ENCODE data around the gene NFIB.

NFIB gene

DNA sequence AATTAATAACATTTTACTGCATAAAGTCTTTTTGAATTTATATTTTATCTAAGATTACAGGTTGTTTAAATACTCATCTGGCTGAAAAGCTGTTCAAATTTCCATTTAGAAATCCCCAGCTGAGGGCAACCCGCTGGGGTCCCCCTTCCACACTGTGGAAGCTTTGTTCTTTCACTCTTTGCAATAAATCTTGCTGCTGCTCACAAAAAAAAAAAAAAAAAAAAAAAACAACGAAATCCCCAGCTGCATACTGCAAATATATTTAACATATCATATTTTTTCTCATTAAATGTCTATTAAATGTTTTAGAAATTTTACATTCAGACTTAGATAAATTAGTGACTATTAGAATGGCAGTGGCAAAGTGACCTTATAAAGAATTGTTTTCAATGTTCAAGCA is 172.2 kb downstream of the NFIB start:
- no peak for DNase-seq

DNA sequence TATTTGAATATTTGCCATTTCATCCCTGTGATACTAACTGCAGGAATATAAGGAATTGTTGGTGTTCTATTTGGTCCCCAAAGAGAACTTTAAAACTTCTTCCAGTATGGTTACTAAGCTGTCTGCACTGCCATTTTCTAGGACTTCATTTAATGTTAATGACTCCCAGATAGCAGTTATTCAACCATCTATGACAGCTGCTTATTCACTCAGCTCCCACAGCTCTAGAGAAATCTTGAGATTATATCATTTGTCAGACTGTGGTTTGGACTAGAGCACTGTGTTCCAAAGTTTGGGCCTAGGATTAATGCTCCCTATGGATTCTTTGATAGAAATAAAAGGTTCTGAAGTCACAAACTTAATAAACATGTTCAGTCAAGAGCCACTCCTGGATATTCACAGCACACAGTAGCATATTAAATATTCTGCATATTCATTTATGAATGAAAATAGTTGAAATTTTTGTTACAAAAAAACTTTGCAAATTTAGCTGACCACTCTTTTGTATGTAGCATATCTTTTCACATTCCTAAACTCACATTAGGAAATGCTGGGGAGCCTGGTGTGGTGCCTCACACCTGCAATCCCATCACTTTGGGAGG is 173.7 kb downstream of the NFIB start:
- DNase-seq, result no peak

DNA sequence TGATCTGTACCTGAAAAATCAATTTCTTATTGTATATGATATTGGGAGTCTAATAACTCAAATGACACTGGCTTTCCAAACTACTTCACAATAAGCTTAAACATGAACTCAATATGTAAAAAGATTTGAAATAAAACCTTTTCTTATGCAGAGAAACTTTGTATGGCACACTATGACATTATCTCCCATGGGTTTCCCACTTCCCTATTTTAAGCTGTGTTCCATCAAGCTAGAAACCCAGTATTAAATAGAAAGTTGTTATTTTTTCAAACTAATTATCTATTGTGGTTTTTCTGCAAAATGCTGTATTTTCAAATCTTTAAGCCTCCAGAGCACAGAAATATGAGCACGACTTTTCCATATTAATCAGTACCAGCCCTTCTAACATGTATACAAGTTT is 174.7 kb downstream of the NFIB start:
- no peak for DNase-seq

DNA sequence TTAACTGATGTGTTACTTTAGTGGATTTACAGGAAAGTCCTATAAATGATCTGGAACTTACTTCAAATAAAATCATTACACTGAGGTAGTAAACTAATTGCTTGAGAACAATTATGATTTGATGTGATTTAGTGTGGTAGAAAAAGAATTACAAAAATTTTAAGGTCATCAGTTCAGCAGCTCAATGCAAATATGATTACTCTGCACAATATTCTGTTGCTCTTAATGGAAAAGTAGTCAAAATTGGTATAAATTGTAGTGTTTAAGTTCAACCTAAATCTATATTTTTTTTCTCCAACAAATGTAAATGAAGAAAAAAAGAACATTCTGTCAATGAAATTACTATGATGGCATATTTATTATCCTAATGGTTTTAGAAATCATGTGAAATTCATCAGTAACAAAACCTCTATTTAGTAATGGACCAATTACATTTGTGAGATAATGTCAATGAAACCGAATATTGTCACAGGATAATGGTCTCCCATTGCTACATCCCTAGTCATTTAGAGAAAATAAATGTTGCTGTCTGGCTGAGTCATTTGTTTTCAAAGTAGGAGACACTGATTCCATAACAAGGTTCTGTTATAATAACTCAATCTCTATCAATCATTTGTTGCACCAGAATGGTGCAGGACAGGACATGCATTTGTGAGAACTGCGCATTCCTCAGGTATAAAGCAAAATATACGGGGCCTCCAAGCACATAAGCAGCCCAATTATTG is 177.1 kb downstream of the NFIB start:
- DNase-seq, result no peak

DNA sequence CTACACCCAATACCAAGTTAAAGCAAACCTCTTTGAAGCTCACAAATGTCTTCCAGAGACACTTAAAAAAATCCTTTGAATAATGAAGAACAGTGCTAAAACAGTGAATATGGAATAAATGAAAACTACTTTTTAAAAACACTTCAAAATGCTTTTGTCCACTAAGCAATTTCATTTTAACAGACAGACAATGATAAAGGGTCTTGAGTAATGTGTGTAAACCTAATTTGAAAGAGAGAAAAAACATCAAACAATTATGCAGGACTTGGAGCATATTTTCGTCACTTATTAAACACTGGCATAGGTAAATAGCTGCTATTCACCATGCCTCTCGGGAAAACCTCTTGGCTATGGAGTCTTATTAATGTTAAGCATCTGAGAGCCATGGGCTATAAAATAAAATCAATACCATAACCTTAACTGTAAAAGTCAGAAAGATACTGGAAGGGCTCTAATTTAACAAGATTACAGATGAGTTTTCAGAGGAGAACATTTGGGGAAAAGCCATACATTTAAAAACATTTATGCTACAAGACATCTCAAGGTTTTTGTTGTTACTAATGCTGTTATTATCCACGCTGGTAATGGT is 177.8 kb downstream of the NFIB start:
- no peak for DNase-seq

DNA sequence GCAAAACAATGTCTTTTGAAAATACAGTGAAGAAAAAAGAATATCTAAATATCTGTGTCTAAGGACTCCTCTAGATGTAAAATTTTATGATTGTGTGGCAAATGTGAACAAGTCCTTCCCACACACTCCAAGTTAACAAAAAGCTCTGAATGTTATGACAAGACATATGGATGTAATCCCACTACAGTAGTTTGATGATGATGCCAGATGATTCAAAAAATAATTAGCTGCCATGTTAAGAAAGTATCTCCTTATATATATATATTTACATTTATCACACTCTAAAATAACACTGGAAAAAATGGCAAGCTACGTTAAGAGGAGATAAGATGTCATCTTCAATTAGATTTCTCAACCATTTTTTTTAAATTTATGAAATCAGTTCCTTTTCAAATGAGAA is 178.5 kb downstream of the NFIB start:
- DNase-seq, result no peak

DNA sequence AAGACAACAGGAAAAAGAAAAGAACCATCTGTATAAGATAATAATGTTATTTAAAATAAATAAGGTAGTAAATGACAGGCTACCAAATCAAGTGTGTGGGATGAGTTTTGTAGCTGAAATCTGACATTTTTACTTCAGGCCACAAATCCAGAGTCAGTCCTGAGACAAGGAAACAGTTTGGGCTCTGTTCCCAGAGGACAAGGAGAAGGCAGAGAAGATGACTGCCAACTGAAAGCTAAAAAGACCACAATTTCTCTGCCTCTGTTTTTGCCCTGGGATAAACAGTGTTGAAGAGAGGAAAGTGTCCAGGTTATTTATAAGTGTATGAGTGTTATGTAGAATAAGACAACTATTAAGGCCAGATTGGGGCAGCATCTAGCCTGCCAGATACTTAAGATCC is 180.5 kb downstream of the NFIB start:
- no peak for DNase-seq

DNA sequence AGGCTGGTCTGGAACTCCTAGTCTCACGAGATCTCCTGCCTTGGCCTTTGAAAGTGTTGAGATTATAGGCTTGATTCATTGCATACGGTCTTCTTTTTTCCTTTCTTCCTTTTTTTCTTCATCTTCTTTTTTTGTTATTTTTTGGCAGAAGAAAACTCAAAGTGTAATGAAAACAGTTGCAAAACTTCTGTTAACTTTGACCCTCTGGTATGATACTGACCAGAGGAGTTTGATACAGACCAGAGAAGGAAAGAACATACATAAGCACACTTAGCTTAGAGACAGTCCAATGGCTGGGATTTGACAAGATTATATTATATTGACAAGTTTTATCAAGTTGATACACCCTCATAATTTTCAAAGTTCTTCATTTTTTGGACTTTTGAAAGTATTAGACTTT is 181.2 kb downstream of the NFIB start:
- DNase-seq, result no peak

DNA sequence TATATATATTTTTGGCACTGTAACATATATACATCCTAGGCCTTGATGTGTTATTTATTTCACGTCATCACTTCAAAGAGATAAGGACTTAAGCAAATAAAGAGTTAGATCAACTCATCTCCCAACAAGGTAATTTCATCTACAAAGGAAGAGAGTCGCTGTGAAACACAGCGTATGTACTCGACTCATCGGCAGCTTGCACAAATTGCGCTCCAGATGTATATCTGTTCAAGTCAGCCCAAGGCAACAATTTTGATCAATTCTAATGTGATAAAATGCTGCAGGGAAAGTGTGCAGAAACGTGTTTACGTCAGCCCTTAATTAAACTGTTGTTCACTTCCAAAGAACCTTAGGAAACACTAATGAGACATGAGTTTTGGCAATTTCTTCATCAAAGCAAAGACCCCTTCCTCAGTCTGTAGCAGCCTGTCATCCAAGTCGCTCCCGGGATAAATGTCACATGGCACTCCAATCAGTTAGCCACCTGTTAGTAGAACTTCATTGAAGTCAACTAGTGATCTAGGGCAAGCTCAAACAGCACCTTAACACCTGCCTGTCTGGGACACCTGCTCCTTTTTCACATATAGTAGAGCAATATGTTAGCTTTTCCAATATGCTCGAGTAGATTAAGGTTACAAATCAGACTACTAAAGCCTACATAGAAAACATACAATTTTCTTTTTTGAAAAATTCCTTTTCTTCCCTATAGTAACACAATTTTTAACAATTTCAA is 182.4 kb downstream of the NFIB start:
- DNase-seq, result no peak

DNA sequence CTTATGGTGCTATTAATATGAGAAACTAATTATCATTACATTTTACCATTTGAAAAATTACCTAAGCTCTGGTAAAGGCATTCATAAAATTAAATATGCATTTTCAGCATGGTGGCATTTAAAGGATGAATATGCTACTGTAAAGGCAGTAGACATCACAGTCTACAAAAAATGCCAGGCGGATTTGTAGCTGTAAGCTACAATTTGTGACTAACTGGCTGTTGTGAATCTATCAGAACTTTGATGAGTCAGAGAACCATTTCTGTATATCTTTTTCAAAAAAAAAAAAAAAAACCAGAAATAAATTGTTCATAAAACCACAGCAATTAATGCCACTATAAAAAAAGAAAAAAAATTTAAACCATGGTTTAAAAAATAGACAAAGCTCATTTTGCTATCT is 186.3 kb downstream of the NFIB start:
- no peak for DNase-seq

DNA sequence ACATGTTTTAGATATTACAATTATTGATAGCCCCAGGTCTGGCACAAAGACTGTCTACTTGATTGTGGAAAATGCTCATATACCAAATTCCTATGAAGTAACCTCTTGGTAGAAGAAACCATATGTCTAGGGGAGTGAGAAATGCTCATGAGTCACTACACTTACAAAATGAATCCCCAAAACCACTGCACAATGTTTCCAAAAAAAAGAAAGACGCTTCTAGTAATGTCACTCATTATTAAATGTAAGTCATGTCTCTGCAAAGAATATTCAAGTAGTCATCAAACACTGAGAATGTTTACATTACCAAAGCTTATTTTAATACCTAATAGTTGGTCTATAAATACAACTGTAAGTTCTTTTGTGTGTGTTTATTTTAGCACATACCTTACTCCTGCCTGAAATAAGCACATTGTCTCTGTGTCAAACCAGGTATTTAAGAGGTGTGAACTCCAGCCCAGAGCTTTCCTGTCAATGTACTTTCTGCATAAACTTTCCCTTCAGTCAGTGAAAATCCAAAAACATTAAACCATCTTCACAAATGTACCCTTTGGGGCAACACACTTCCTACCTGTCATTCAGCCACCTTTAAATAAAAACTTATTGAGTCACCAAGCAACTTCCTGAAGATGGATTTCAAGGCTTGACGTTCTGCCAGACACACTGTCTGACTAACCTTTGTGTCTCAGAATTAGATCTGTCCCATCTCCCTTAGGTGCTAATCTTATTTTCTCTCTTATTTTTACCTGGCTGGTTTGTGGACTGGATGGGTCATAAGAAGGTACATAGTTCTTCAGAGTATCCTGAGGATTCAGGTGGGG is 194.0 kb downstream of the NFIB start:
- DNase-seq, result no peak

DNA sequence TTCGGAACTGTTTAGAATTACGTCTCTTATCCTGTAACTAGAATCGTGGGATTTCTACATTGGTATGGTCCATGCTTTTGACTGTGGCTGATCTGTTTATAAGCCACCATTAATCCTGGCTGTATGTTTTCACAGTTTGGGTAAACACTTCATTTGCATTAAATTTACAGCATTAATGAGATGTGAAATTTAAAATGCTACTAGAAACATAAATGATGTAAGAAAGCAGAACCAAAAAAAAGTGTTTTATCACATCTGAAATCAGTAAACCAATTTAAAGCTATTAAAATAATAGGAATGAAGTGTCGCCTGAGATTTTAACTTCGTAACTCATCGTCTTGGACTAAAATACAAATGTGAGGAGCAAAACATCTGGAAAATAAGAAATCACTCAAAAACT is 201.7 kb downstream of the NFIB start:
- no peak for DNase-seq

DNA sequence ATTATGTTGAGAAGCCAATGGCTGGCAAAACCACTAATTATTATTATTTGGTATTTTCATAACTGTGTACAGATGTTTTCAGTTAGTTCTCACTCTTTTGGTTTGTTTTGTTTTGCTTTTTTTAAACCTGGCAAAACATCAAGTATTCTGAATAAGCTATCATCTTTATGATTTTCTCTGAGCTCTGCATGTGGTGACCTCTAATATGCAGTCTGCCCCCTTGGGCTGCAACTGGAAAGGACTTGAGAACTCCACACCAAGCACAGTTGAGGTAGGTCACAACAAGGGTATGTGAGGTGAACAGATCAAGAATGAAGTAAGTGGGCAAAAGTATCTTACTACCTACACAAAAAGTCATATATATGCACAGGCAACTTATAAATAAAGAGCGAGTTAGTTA is 202.2 kb downstream of the NFIB start:
- no peak for DNase-seq

DNA sequence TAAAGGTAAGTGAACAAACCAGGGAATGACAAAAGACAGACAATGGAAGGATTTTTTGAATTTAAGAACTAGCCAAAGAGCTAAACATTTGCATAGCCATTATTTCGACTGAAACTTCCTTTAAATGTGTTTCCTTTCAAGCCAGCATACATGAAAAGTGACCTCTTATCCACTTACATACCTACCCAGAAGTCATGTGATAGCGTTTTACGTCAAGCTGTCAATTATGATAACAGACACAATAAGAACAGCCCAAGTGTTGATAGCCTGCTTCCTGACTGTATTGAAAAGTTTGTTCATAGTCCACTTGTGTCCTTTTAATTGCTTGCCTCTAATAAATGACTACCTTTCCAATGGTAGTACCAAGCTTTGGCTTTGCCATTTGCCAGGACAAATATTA is 206.0 kb downstream of the NFIB start:
- DNase-seq, result no peak

DNA sequence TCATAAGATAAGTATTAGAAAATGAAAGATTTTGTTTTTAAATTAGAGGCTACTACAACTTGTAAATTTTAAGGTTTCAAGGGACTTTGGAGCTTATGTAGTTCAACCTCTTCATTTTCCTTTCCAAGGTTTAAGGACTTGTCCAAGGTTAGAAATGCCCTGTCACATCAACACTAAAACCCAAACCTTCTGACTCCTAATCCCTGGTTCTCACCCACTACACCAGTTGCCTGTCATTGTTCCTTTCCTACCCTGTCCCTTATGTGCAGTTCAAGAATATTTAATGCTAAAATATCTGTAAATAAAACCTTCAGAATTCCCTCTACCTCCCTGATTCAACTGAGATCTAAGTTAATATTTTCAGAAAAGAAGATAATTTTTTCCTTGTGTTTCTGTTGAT is 206.4 kb downstream of the NFIB start:
- DNase-seq, result no peak

DNA sequence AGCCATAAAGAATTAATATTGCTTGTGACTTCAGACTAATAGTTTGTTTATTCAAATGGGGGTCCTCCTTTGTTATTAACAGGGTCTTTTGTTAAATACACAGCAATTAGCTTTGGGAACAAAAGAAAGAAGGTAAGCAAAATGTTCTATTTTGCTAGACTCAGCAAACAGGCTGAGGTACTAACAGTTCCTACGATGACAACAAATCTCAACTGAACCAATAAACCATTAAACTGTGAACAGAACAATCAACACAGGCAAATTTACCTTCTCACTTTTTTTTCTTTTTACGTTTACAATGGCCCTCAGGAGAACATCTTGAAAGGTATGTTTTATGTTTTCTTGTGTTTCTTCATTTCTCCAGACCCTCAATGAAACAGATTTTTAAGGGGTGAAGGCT is 207.2 kb downstream of the NFIB start:
- DNase-seq, result no peak

DNA sequence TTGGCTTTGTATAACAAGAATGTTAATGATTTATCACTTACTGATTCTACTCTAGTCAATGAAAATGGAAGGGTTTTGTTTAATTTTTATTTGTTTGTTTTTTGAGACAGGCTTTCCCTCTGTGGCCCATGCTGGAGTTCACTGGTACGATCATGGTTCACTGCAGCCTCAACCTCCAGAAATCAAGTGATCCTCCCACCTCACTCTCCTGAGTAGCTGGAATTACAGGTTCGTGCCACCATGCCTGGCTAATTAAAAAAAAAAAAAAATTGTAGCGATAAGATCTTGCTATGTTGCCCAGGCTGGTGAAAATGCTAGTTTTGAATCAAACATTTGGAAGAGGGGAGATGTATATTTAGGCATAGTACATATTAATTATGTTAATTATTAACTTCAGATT is 209.4 kb downstream of the NFIB start:
- DNase-seq, result no peak

DNA sequence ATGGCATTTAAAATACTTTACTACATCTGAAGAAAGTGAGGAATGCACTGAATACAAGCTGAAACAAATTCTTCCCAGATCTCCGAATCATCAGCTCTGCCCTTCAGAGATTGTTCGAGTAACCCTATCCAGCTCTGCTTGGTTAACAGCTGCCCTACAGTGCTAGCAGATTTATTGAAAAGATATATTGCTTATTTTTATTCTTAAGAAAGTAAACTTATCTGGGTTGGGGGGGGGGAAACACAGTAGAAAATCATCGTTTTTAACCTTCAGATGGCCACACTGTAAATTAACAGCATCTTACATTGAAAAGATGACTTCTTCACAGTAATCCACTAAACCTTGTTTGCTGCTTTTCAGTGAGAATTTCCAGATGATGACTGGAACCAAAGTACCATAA is 210.8 kb downstream of the NFIB start:
- no peak for DNase-seq

DNA sequence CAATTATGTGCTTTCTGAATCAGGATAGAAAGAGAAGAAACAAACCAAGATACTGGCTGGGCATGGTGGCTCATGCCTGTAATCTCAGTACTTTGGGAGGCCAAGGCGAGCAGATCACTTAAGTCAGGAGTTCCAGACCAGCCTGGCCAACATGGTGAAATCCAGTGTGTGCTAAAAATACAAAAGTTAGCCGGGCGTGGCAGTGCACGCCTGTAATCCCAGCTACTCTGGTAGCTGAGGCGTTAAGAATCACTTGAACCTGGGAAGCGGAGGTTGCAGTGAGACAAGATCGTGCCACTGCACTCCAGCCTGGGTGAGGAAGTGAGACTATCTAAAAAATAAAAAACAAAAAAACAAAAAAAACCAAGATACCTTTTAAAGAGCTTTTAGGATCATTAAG is 214.2 kb downstream of the NFIB start:
- DNase-seq, result no peak

DNA sequence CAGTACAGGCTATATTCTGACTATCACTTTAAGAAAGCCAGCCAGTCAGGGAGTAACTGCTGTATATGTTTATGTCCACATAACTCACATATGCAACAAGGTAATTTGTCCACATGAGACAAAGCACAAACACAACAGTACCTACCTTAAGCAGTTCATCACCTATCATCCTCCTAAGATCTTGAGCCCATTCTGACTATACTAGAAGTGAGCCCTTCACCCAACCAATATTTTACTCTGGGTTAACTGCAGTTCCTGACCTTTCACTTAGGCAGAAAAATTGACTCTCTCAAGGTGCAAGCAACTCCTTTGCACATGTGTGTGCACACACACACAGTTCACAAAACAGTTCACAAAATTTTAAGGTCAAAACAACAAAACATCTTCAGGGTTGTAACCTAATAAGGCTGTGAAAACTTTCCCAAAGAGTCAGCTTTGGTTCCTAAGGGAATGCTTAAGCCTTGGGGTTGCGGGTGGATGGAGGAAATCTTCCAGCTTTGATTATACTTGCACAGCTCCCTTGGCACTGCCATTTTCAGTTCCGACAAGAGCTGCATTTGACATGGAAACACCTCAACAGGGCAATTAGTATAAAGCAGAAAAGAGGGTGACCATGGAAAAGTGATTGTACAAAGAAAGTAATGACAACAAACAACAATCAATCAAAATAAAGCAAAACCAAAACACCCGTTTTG is 215.3 kb downstream of the NFIB start:
- no peak for DNase-seq

DNA sequence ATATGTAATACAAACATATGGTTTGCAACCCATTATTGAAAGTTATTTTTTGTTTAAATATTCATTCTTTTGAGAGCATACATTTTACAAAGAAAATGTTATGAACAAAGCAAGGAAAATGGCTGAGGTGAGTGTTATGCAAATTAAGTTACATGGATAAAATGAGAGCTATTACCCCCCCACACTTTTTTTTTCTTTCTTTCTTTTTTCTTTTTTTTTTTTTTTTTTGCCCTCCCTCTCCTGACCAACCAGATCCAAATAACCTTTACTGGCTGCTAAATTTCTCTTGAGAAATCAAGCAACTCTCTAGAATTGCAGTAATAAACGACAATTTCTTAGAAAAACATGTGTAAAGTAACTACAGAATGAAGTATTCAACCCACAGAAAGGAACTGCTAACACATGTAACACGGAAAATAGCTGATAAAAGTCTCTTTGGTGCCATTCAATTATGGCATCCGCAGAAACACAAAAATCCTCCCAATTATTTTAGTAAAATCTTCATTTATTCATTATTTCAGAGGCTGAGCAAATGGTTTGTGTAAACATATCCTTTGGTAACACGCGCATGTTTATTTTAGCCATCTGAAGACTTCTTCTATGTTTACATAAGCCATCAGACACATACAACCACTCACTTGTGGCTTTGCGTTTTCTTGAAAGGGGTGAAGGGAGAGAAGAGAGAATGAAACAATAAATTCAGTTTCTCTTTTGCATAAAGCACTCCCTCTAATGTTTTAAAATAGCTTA is 216.1 kb downstream of the NFIB start:
- DNase-seq, result no peak

DNA sequence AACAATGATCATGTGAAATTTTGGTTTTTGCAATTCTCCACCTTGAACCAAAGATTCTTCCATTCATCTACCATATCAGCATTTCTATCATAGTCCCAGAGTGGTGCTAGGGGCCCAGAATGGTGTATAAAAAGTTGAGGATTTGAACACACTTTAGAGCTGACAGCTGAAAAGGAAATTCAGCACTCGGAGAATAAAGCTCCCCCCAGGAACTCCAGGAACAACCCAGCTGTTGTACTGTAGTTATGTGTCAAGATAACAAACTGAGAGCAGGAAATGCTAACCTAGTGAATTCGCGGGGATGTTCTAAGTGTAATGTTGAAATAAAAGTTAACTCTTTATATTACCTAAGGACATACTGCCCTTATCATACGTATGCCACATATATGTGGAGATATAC is 216.7 kb downstream of the NFIB start:
- DNase-seq, result no peak

Measured in stimulated activated CD8-positive, alpha-beta memory T cell treated with anti-CD3 and anti-CD28 coated beads, Interleukin-4, amount 100 ng/mL, for 48 hours (primary cell).